Hematopoietic multipotent progenitor cell treated with erythropoietin and hydrocortisone succinate and interleukin-3 and kit ligand, for 6 days (in vitro differentiated cells): ENCODE results near the gene NOLC1.

Experiments used
- DNase-seq: peaks from one replicate; pipeline ENCODE4 v3.0.0-alpha.2; 2015

The NOLC1 gene

GRCh38 chr10:102211615-102212299 is 59.6 kb downstream of the NOLC1 start:
- no peak for DNase-seq
